BE2C (cell line): ENCODE results near the gene EFEMP1.

ENCODE experiments used
- DNase-seq: peaks from one replicate; pipeline ENCODE4 v3.0.0-alpha.2; 2020
- H3K27me3 ChIP-seq: fragments of 250-450 bp; sonication (Bioruptor Pico); 2 replicates; pipeline ENCODE4 v1.5.1; 2020; ENCODE audit warnings: mild to moderate bottlenecking
- H3K36me3 ChIP-seq: fragments of 250-450 bp; sonication (Bioruptor Pico); 2 replicates; pipeline ENCODE4 v1.5.1; 2020; ENCODE audit warnings: mild to moderate bottlenecking
- H3K4me1 ChIP-seq: fragments of 250-450 bp; sonication (Bioruptor Pico); 2 replicates; pipeline ENCODE4 v1.5.1; 2020
- H3K4me3 ChIP-seq: 2 replicates; pipeline ENCODE4 v1.5.1; 2011; ENCODE audit warnings: low read depth, low read length
- H3K9me3 ChIP-seq: fragments of 250-450 bp; sonication (Bioruptor Pico); 2 replicates; pipeline ENCODE4 v1.5.1; 2020
- CTCF ChIP-seq: IDR thresholded peaks from 2 replicates; pipeline ENCODE4 v1.5.1; 2012; ENCODE audit warnings: mild to moderate bottlenecking, low read depth, low read length

The EFEMP1 gene

GRCh38 chr2:55946793-55947192 lies 23.2 kb upstream of the EFEMP1 start:
- DNase-seq = no peak
- no peaks in the 10 kb centered on the region for H3K4me1 ChIP-seq
- H3K36me3 ChIP-seq = no peaks in the 10 kb centered on the region
- H3K27me3 ChIP-seq = no peaks in the 10 kb centered on the region
- no peak overlapping the region for H3K4me3 ChIP-seq
- no peak for TF ChIP-seq CTCF
- no peaks in the 10 kb centered on the region for H3K9me3 ChIP-seq

GRCh38 chr2:55943466-55943865 lies 19.9 kb upstream of the EFEMP1 start:
- no peak overlapping the region for H3K4me3 ChIP-seq
- no peaks in the 10 kb centered on the region for H3K9me3 ChIP-seq
- no peak for DNase-seq
- H3K36me3 ChIP-seq = no peaks in the 10 kb centered on the region
- H3K4me1 ChIP-seq = no peaks in the 10 kb centered on the region
- TF ChIP-seq CTCF = no peak
- H3K27me3 ChIP-seq = no peaks in the 10 kb centered on the region

GRCh38 chr2:55936351-55936750 lies 12.8 kb upstream of the EFEMP1 start:
- no peak for TF ChIP-seq CTCF
- DNase-seq = no peak
- no peaks in the 10 kb centered on the region for H3K4me1 ChIP-seq
- H3K27me3 ChIP-seq = no peaks in the 10 kb centered on the region
- H3K9me3 ChIP-seq = no peaks in the 10 kb centered on the region
- H3K4me3 ChIP-seq = no peak overlapping the region
- H3K36me3 ChIP-seq = no peaks in the 10 kb centered on the region

- no peaks in the 10 kb centered on the region for H3K4me1 ChIP-seq
- no peaks in the 10 kb centered on the region; the same call in 1 of the 2 replicates for H3K27me3 ChIP-seq
- no peaks in the 10 kb centered on the region for H3K36me3 ChIP-seq
- DNase-seq = no peak
- H3K9me3 ChIP-seq = no peaks in the 10 kb centered on the region
- no peak overlapping the region for H3K4me3 ChIP-seq
- TF ChIP-seq CTCF = no peak
Observed at GRCh38 chr2:55934337-55934736, 10.8 kb upstream of the EFEMP1 start.

- Histone ChIP-seq H3K9me3 (no peaks in the 10 kb centered on the region), H3K4me1 (no peaks in the 10 kb centered on the region), H3K27me3 (no peaks in the 10 kb centered on the region; the same call in 1 of the 2 replicates), H3K4me3 (no peak overlapping the region), H3K36me3 (no peaks in the 10 kb centered on the region)
- DNase-seq = no peak
- no peak for TF ChIP-seq CTCF
Observed at GRCh38 chr2:55932843-55933242, 9.3 kb upstream of the EFEMP1 start.

- Histone ChIP-seq H3K36me3 (no peaks in the 10 kb centered on the region), H3K4me3 (no peak overlapping the region), H3K4me1 (no peaks in the 10 kb centered on the region), H3K9me3 (no peaks in the 10 kb centered on the region), H3K27me3 (no peaks in the 10 kb centered on the region; the same call in 1 of the 2 replicates)
- TF ChIP-seq CTCF = no peak
- DNase-seq = no peak
Observed at GRCh38 chr2:55931281-55931680, 7.7 kb upstream of the EFEMP1 start.
